Lower leg skin (tissue), 4 donors: ENCODE results near the gene APOBEC4. TPM values are rescaled to one million over a fixed set of nuclear protein-coding genes. Genes with fewer than 3 reads are reported as not detected.
"Not testable (repeated sequence)": the region's sequence is repeated elsewhere in the genome, so short reads cannot be mapped to it uniquely, and the experiment has no call there.

Source experiments
- DNase-seq, 2 donors: peaks; one replicate each; pipeline ENCODE4 v3.0.0-alpha.2; 2019; ENCODE audit warnings: low spot score in 2 of 2
- H3K4me3 ChIP-seq: fragments of 200-600 bp; sonication (generic); 2 replicates; pipeline ENCODE4 v1.5.1; 2017; ENCODE audit warnings: mild to moderate bottlenecking, low read depth; ENCODE audit not compliant: poor library complexity, severe bottlenecking
- POLR2A ChIP-seq, 2 donors: fragments of 450-650 bp; IDR thresholded peaks; one replicate each; pipeline ENCODE4 v1.6.1; 2016 to 2017; ENCODE audit warnings: antibody characterized with exemption in 2 of 2, mild to moderate bottlenecking in 1 of 2, moderate library complexity in 1 of 2
- WGBS, 2 donors: methylation state at CpG; one replicate each; pipeline ENCODE4 v1.1.5; 2018; 5-methylcytosine and 5-hydroxymethylcytosine counted together
- intact Hi-C: fragments of 100-400 bp; cut with DNase I; formaldehyde crosslinking; loops from one replicate; pipeline ENCODE4 v1.15.0; 2023; ENCODE audit warnings: low total_unique reads
- total RNA-seq, 4 donors: library from RNA; depleted of rRNA; stranded (reverse); fragments of >200 nt; gene quantifications; one replicate each; pipeline ENCODE4 v1.1.0, GENCODE V29; 2016
- TF ChIP-seq, protein P1 (sequence below), 3 donors: fragments of 450-650 bp; IDR thresholded peaks; one replicate each; pipeline ENCODE4 v1.5.1; 2016; ENCODE audit warnings: antibody characterized with exemption in 3 of 3, mild to moderate bottlenecking in 3 of 3, moderate library complexity in 2 of 3

APOBEC4 gene
- total RNA-seq, 4 donors from 2014 or later, result not detected

DNA sequence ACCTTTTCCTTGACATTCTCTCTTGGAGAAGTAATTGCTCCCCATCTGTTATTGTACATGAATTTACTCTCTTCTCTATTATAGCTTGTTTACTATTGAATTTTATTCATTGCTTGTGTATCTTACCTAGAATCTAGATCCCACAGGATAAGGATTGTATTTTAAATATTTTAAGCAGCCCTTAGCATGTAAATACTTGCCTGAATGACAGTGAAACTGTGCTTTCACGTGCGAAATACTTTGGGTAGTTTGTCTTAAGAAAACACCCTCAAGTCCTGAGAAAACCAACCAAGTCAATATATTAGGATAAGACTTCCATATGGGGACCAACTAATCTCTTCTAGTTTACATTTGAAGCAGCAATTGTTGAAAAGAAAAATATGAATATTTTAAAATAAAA is 32.8 kb downstream of the APOBEC4 start:
- DNase-seq, result no peak
- no peak overlapping the region for H3K4me3 ChIP-seq
- intact Hi-C loops, result loop anchor here (10.0 kb wide), 1 partner anchor 336 kb away; no protein-coding TSS in a partner anchor
- WGBS, 2 donors, result 53 to 56% methylated on average over 2 of the region's 2 CpGs
- TF ChIP-seq POLR2A (IDR thresholded peaks at IDR 0.05), result no peak
- TF ChIP-seq, protein P1, sequence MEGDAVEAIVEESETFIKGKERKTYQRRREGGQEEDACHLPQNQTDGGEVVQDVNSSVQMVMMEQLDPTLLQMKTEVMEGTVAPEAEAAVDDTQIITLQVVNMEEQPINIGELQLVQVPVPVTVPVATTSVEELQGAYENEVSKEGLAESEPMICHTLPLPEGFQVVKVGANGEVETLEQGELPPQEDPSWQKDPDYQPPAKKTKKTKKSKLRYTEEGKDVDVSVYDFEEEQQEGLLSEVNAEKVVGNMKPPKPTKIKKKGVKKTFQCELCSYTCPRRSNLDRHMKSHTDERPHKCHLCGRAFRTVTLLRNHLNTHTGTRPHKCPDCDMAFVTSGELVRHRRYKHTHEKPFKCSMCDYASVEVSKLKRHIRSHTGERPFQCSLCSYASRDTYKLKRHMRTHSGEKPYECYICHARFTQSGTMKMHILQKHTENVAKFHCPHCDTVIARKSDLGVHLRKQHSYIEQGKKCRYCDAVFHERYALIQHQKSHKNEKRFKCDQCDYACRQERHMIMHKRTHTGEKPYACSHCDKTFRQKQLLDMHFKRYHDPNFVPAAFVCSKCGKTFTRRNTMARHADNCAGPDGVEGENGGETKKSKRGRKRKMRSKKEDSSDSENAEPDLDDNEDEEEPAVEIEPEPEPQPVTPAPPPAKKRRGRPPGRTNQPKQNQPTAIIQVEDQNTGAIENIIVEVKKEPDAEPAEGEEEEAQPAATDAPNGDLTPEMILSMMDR (IDR thresholded peaks at IDR 0.05), result no peak

DNA sequence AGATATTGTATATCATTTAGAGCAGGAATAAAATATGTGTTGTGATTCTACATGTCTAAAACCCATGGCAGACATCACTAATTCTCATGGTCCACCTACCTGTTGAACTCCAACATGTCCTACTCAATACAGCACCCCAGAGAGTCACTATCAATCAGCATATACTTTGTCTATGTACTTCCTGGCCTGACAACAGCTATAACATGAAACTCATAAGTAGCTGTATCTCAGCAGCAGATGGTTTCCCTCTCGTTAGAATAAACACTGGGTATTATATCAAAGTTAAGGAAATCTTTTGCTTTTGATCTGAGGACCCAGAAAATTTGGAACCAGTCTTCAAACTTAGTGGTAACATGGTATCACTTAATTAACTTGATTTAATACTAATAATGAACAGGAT is 33.3 kb downstream of the APOBEC4 start:
- intact Hi-C loops, result loop anchor here (10.0 kb wide), 1 partner anchor 335 kb away; no protein-coding TSS in a partner anchor
- 82 to 90% methylated on average over 1 of the region's 1 CpG for WGBS, 2 donors
- TF ChIP-seq, protein P1 (IDR thresholded peaks at IDR 0.05), result no peak
- no peak overlapping the region for H3K4me3 ChIP-seq
- DNase-seq, result no peak

DNA sequence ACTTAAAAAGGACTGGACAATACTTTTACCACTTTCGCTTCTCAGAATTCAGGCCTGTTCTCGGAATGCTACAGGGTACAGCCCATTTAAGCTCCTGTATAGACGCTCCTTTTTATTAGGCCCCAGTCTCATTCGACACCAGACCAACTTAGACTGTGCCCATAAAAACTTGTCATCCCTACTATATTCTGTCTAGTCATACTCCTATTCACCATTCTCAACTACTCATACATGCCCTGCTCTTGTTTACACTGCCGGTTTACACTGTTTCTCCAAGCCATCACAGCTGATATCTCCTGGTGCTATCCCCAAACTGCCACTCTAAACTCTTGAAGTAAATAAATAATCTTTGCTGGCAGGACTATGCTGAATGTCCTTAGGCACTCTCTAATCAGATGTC is 34.9 kb downstream of the APOBEC4 start:
- intact Hi-C loops, result not testable (repeated sequence)

DNA sequence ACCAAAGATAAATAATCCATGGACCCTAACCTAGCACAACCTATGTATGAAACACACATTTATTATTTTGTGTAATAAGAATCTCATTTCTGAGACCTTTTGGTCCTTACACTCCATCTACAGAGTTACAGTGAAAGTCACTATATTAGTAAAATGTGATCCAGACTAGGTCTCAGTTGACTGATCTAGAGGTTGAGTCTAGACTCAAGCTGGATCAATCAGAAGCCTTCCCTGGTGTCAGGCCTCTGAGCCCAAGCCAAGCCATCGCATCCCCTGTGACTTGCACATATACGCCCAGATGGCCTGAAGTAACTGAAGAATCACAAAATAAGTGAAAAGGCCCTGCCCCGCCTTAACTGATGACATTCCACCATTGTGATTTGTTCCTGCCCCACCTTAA is 40.1 kb downstream of the APOBEC4 start:
- intact Hi-C loops, H3K4me3 ChIP-seq, DNase-seq: not testable (repeated sequence)
- WGBS, 2 donors, result 80 to 94% methylated on average over 2 to 3 of the region's 3 CpGs

More for the DNA sequence above, 34.9 kb downstream of the APOBEC4 start:
- DNase-seq, H3K4me3 ChIP-seq: not testable (repeated sequence)
- 85 to 96% methylated on average over 5 of the region's 5 CpGs for WGBS, 2 donors

DNA sequence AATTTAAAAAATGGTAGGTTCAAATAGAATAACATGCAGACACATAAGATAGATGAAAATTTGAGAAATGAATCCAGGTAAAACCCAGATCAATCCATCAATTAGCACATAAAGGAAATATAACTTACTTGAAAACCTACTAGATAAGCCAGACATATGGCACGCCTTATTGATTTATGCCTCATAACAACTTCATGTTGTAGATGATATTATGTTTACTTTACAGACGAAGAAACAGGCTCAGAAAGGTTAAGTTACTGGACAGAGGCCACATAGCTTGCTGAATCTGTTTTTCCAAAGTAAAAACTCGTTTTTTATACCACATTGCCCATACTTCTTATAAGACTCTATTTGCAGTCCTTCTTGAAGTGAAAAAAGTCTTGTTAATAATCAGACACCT is 40.7 kb downstream of the APOBEC4 start:
- WGBS, 2 donors, result 73 to 86% methylated on average over 3 of the region's 3 CpGs
- TF ChIP-seq, protein P1 (IDR thresholded peaks at IDR 0.05), result no peak
- TF ChIP-seq POLR2A (IDR thresholded peaks at IDR 0.05), result no peak
- intact Hi-C loops, result no loop called here

DNA sequence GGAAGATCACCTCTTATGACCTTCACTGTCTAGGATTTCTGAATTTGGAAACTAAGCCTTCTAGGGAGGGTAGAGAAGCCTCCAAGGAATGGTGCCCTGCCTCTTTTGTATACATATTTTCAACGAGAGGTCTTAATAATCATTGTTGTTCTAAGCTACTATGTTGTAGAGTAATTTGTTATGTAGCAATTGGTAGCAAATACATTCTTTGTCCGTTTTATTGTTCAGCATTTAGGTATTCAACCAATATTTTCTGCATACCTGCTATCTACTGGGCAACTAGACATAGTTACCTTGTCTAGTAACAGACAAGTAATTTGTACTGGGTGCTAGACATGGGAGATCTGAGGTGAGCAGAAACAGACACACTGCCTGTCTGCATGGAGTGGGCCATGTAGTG is 42.1 kb downstream of the APOBEC4 start:
- 46 to 83% methylated on average over 2 of the region's 2 CpGs for WGBS, 2 donors
- intact Hi-C loops, result no loop called here
- H3K4me3 ChIP-seq, result no peak overlapping the region
- DNase-seq, result no peak
- TF ChIP-seq, protein P1 (IDR thresholded peaks at IDR 0.05), result no peak
- no peak for TF ChIP-seq POLR2A (IDR thresholded peaks at IDR 0.05)

More for the DNA sequence above, 40.7 kb downstream of the APOBEC4 start:
- DNase-seq, result no peak
- H3K4me3 ChIP-seq, result no peak overlapping the region

DNA sequence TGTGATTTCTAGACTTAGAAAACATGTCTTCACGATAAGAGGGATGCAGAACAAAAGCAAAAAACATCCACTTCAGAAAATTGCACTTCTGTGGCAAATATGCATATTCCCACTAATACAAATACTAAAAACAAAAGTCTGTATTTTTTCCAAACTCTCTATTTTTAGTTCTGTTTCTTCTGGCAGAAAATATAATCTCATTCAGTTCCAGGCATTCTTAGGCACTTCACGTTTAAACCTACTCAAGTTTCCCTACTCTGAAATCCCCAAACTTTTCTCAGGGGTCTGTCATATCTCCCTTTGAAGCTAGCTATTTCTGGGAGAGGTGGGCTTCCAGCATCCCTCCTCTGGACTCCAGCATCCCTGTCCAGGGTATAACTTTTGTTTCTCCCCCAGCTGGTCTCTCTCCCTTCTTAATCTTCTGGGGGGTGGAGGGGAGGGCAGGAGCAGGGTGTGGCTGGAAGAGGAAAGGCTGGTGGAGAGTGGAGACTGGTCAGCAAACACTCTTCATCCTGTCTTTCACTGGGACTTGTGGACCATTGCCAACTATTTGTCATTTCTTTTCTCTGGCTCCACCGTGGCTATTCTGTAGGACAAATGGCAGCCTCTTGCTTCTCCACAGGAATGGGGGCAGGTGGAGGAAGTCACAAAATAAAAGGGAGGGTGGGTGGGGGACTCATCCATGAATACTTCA is 43.2 kb downstream of the APOBEC4 start:
- no peak for DNase-seq
- intact Hi-C loops, result no loop called here
- WGBS, 2 donors, result 20 to 31% methylated on average over 3 of the region's 3 CpGs
- TF ChIP-seq, protein P1 (IDR thresholded peaks at IDR 0.05), result no peak
- TF ChIP-seq POLR2A (IDR thresholded peaks at IDR 0.05), result no peak
- H3K4me3 ChIP-seq, result no peak overlapping the region
